GM23338 (cell line): ENCODE results near the gene PACSIN1. TPM values are rescaled to one million over a fixed set of nuclear protein-coding genes. Genes with fewer than 3 reads are reported as not detected.

Experiments
- ATAC-seq: fragments of 200-7000 bp; cut with Tn5 transposase; 3 replicates; pipeline ENCODE4 v1.9.1; 2020
- DNase-seq: peaks from one replicate; pipeline ENCODE4 v3.0.0-alpha.2; 2015; ENCODE audit warnings: low spot score
- H2AFZ ChIP-seq: fragments of 200-600 bp; sonication (generic); 2 replicates; pipeline ENCODE4 v1.8.0; 2016; ENCODE audit warnings: antibody characterized with exemption, mild to moderate bottlenecking, moderate library complexity
- H3F3A ChIP-seq: fragments of 200-600 bp; sonication (generic); replicated peaks from 2 replicates; pipeline ENCODE4 v1.8.0; 2017; ENCODE audit warnings: antibody characterized with exemption, mixed run types, low read depth
- H3K27ac ChIP-seq: fragments of 200-600 bp; sonication (generic); 2 replicates; pipeline ENCODE4 v1.6.1; 2016; ENCODE audit warnings: low read depth
- H3K27me3 ChIP-seq: fragments of 200-600 bp; sonication (generic); 2 replicates; pipeline ENCODE4 v1.8.0; 2016; ENCODE audit warnings: mild to moderate bottlenecking, mixed run types, moderate library complexity; ENCODE audit not compliant: insufficient read depth
- H3K36me3 ChIP-seq: fragments of 200-600 bp; sonication (generic); 2 replicates; pipeline ENCODE4 v1.8.0; 2016; ENCODE audit warnings: mild to moderate bottlenecking; ENCODE audit not compliant: insufficient read depth
- H3K4me1 ChIP-seq: fragments of 200-600 bp; sonication (generic); 2 replicates; pipeline ENCODE4 v1.8.0; 2016; ENCODE audit warnings: mild to moderate bottlenecking, moderate library complexity; ENCODE audit not compliant: insufficient read depth
- H3K4me2 ChIP-seq: fragments of 200-600 bp; sonication (generic); 2 replicates; pipeline ENCODE4 v1.7.1; 2017; ENCODE audit warnings: mixed run types
- H3K4me3 ChIP-seq: fragments of 200-600 bp; sonication (generic); 2 replicates; pipeline ENCODE4 v1.6.1; 2016; ENCODE audit warnings: mixed run types
- H3K79me2 ChIP-seq: fragments of 200-600 bp; sonication (generic); replicated peaks from 2 replicates; pipeline ENCODE4 v1.8.0; 2017; ENCODE audit warnings: mild to moderate bottlenecking; ENCODE audit not compliant: insufficient read depth
- H3K9me2 ChIP-seq: fragments of 200-600 bp; sonication (generic); 2 replicates; pipeline ENCODE4 v1.8.0; 2017; ENCODE audit not compliant: insufficient read depth
- H4K20me1 ChIP-seq: fragments of 200-600 bp; sonication (generic); replicated peaks from 2 replicates; pipeline ENCODE4 v1.8.0; 2017; ENCODE audit warnings: mild to moderate bottlenecking; ENCODE audit not compliant: insufficient read depth
- H3K27ac Mint-ChIP-seq: 2 replicates; pipeline ENCODE4 v1.8.0; 2020; ENCODE audit warnings: inconsistent platforms, mild to moderate bottlenecking, moderate library complexity, mixed read lengths
- H3K27me3 Mint-ChIP-seq: 3 replicates; pipeline ENCODE4 v1.8.0; 2022; ENCODE audit warnings: low read depth, mild to moderate bottlenecking, moderate library complexity, mixed read lengths, inconsistent platforms; ENCODE audit not compliant: insufficient read depth, poor library complexity
- H3K36me3 Mint-ChIP-seq: 3 replicates; pipeline ENCODE4 v1.8.0; 2021; ENCODE audit warnings: low read depth, mild to moderate bottlenecking, inconsistent platforms, moderate library complexity, mixed read lengths
- H3K4me1 Mint-ChIP-seq: 3 replicates; pipeline ENCODE4 v1.8.0; 2020; ENCODE audit warnings: mild to moderate bottlenecking, inconsistent platforms, mixed read lengths
- H3K4me3 Mint-ChIP-seq: 3 replicates; pipeline ENCODE4 v1.8.0; 2021; ENCODE audit warnings: moderate library complexity, mild to moderate bottlenecking, inconsistent platforms, mixed read lengths
- H3K9me3 Mint-ChIP-seq: 3 replicates; pipeline ENCODE4 v1.8.0; 2020; ENCODE audit warnings: moderate library complexity, mild to moderate bottlenecking, inconsistent platforms, mixed read lengths
- STAT1 ChIP-seq: IDR thresholded peaks from one replicate; pipeline ENCODE4 v1.6.1; 2016; ENCODE audit warnings: antibody characterized with exemption; ENCODE audit not compliant: unreplicated experiment
- ZNF114 ChIP-seq: fragments of 250-450 bp; sonication (Bioruptor Pico); IDR thresholded peaks from 2 replicates; pipeline ENCODE4 v1.5.0; 2020; ENCODE audit warnings: mild to moderate bottlenecking, moderate library complexity
- polyA plus RNA-seq: library from polyadenylated mRNA; unstranded; fragments of >200 nt; fragmentation: Nextera tagmentation; extraction: Ambion mirVana; gene quantifications from 2 replicates; pipeline ENCODE4 v1.2.1, GENCODE V29; 2016
- total RNA-seq: library from RNA; depleted of rRNA; stranded (reverse); fragments of >200 nt; shearing (Covaris generic); gene quantifications from 2 replicates; pipeline ENCODE4 v1.2.3, GENCODE V29; 2014
- TF ChIP-seq, protein P1 (sequence below): IDR thresholded peaks from one replicate; pipeline ENCODE4 v1.6.1; 2018; ENCODE audit warnings: antibody characterized with exemption; ENCODE audit not compliant: unreplicated experiment
- TF ChIP-seq, protein P2 (sequence below): fragments of 250-450 bp; sonication (Bioruptor Pico); IDR thresholded peaks from 2 replicates; pipeline ENCODE4 v1.5.0; 2020; ENCODE audit warnings: mild to moderate bottlenecking, moderate library complexity

The PACSIN1 gene
- total and polyA plus RNA-seq, 2 experiments from 2014 or later = 5.2 to 8.7 TPM

DNA sequence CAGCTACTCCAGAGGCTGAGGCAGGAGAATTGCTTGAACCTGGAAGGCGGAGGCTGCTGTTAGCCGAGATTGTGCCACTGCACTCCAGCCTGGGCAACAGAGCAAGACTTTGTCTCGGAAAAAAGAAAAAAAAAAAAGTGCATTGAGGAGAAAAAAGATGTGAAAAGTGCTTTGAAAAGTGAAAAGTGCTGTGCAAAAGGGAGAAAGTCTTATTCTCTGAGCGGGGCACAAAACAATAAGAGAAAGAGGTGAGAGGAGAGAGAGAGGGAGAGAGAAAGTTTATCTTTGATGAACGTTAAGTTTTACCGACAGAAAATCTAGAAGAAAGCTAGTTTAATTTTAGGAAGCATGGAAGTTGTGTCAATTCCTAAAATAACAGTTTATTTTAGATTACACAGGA is 3.9 kb upstream of the PACSIN1 start:
- no peaks in the 10 kb centered on the region for H3K79me2 ChIP-seq
- H3K9me2 ChIP-seq = no peaks in the 10 kb centered on the region
- no peak for TF ChIP-seq STAT1
- TF ChIP-seq, protein P1, sequence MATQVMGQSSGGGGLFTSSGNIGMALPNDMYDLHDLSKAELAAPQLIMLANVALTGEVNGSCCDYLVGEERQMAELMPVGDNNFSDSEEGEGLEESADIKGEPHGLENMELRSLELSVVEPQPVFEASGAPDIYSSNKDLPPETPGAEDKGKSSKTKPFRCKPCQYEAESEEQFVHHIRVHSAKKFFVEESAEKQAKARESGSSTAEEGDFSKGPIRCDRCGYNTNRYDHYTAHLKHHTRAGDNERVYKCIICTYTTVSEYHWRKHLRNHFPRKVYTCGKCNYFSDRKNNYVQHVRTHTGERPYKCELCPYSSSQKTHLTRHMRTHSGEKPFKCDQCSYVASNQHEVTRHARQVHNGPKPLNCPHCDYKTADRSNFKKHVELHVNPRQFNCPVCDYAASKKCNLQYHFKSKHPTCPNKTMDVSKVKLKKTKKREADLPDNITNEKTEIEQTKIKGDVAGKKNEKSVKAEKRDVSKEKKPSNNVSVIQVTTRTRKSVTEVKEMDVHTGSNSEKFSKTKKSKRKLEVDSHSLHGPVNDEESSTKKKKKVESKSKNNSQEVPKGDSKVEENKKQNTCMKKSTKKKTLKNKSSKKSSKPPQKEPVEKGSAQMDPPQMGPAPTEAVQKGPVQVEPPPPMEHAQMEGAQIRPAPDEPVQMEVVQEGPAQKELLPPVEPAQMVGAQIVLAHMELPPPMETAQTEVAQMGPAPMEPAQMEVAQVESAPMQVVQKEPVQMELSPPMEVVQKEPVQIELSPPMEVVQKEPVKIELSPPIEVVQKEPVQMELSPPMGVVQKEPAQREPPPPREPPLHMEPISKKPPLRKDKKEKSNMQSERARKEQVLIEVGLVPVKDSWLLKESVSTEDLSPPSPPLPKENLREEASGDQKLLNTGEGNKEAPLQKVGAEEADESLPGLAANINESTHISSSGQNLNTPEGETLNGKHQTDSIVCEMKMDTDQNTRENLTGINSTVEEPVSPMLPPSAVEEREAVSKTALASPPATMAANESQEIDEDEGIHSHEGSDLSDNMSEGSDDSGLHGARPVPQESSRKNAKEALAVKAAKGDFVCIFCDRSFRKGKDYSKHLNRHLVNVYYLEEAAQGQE = no peak
- TF ChIP-seq, protein P2, sequence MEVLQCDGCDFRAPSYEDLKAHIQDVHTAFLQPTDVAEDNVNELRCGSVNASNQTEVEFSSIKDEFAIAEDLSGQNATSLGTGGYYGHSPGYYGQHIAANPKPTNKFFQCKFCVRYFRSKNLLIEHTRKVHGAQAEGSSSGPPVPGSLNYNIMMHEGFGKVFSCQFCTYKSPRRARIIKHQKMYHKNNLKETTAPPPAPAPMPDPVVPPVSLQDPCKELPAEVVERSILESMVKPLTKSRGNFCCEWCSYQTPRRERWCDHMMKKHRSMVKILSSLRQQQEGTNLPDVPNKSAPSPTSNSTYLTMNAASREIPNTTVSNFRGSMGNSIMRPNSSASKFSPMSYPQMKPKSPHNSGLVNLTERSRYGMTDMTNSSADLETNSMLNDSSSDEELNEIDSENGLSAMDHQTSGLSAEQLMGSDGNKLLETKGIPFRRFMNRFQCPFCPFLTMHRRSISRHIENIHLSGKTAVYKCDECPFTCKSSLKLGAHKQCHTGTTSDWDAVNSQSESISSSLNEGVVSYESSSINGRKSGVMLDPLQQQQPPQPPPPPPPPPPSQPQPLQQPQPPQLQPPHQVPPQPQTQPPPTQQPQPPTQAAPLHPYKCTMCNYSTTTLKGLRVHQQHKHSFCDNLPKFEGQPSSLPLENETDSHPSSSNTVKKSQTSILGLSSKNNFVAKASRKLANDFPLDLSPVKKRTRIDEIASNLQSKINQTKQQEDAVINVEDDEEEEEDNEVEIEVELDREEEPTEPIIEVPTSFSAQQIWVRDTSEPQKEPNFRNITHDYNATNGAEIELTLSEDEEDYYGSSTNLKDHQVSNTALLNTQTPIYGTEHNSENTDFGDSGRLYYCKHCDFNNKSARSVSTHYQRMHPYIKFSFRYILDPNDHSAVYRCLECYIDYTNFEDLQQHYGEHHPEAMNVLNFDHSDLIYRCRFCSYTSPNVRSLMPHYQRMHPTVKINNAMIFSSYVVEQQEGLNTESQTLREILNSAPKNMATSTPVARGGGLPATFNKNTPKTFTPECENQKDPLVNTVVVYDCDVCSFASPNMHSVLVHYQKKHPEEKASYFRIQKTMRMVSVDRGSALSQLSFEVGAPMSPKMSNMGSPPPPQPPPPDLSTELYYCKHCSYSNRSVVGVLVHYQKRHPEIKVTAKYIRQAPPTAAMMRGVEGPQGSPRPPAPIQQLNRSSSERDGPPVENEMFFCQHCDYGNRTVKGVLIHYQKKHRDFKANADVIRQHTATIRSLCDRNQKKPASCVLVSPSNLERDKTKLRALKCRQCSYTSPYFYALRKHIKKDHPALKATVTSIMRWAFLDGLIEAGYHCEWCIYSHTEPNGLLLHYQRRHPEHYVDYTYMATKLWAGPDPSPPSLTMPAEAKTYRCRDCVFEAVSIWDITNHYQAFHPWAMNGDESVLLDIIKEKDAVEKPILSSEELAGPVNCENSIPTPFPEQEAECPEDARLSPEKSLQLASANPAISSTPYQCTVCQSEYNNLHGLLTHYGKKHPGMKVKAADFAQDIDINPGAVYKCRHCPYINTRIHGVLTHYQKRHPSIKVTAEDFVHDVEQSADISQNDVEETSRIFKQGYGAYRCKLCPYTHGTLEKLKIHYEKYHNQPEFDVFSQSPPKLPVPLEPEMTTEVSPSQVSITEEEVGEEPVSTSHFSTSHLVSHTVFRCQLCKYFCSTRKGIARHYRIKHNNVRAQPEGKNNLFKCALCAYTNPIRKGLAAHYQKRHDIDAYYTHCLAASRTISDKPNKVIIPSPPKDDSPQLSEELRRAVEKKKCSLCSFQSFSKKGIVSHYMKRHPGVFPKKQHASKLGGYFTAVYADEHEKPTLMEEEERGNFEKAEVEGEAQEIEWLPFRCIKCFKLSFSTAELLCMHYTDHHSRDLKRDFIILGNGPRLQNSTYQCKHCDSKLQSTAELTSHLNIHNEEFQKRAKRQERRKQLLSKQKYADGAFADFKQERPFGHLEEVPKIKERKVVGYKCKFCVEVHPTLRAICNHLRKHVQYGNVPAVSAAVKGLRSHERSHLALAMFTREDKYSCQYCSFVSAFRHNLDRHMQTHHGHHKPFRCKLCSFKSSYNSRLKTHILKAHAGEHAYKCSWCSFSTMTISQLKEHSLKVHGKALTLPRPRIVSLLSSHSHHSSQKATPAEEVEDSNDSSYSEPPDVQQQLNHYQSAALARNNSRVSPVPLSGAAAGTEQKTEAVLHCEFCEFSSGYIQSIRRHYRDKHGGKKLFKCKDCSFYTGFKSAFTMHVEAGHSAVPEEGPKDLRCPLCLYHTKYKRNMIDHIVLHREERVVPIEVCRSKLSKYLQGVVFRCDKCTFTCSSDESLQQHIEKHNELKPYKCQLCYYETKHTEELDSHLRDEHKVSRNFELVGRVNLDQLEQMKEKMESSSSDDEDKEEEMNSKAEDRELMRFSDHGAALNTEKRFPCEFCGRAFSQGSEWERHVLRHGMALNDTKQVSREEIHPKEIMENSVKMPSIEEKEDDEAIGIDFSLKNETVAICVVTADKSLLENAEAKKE (CRISPR knock-in tag) = no peak
- no peak for TF ChIP-seq ZNF114 (CRISPR knock-in tag)
- H3K27me3 Mint-ChIP-seq = peaks cover 19% of the 10 kb centered on the region
- peak overlapping the region; percentile 89; the same call in 1 of the 2 replicates for H2AFZ ChIP-seq
- H3K4me2 ChIP-seq = 0 out of 2 replicates have a peak overlapping the region, but pooled peaks have one; percentile 31
- H3K4me3 ChIP-seq = no peak overlapping the region
- H3K4me1 ChIP-seq = peaks cover 14% of the 10 kb centered on the region; the same call in 1 of the 2 replicates
- no peak overlapping the region for H3K27ac Mint-ChIP-seq
- no peak for ATAC-seq
- no peaks in the 10 kb centered on the region; the same call in 2 of the 3 replicates for H3K36me3 Mint-ChIP-seq
- DNase-seq = no peak
- H3K27me3 ChIP-seq = peaks cover 7% of the 10 kb centered on the region; the same call in 1 of the 2 replicates
- no peaks in the 10 kb centered on the region for H4K20me1 ChIP-seq
- peaks cover 21% of the 10 kb centered on the region for H3K4me1 Mint-ChIP-seq
- no peaks in the 10 kb centered on the region for H3K9me3 Mint-ChIP-seq
- H3K4me3 Mint-ChIP-seq = no peak overlapping the region; the same call in 2 of the 3 replicates
- H3K36me3 ChIP-seq = no peaks in the 10 kb centered on the region
- H3F3A ChIP-seq = no peaks in the 10 kb centered on the region; the same call in 1 of the 2 replicates
- no peak overlapping the region for H3K27ac ChIP-seq
